ENCODE results near the gene CAPZA1. TPM values are rescaled to one million over a fixed set of nuclear protein-coding genes. Genes with fewer than 3 reads are reported as not detected.
"Not testable (repeated sequence)": the region's sequence is repeated elsewhere in the genome, so short reads cannot be mapped to it uniquely, and the experiment has no call there.

Gene CAPZA1
- polyA plus RNA-seq, 6 donors from 2014 or later: 202 to 291 (median 254) TPM

DNA sequence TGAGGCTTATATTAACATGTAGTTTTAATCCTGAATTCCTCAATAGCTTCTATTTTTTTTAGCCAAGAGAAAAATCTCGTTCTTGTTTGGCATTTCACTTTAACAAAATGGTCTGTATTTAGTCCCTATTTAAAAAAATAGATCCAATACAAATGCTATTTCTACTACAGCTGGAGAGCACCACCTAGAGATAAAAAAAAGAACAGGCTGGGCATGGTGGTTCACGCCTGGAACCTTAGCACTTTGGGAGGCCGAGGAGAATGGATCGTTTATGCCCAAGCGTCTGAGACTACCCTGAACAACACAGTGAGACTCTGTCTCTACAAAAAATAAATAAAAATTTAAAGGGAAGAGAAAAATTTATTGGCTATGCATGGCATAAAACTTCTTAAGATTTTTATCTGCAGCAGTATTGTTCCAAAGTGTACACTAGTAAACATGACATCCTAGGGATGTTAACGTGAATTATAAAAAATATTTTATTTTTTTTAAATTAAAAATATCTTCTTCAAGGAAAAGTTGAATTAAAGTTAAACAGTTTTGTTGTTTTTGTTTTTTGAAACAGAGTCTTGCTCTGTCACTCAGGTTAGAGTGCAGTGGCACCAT is 5.1 kb upstream of the CAPZA1 start:
- ATAC-seq (ENCODE audit: low read depth in 2 of 2): no peak
- Mint-ChIP-seq H3K9me3 (no peaks in the 10 kb centered on the region), H3K4me3 (peak overlapping the region in 2 of 8 donors; percentile 25 to 75), H3K27me3 (no peaks in the 10 kb centered on the region), H3K27ac (peak overlapping the region in 1 of 6 donors; percentile 60), H3K36me3 (peaks cover 0 to 6% of the 10 kb centered on the region in 2 donors), H3K4me1 (peaks cover 12 to 16% (median 13%) of the 10 kb centered on the region in 3 donors)
- DNase-seq: peak; percentile 24

DNA sequence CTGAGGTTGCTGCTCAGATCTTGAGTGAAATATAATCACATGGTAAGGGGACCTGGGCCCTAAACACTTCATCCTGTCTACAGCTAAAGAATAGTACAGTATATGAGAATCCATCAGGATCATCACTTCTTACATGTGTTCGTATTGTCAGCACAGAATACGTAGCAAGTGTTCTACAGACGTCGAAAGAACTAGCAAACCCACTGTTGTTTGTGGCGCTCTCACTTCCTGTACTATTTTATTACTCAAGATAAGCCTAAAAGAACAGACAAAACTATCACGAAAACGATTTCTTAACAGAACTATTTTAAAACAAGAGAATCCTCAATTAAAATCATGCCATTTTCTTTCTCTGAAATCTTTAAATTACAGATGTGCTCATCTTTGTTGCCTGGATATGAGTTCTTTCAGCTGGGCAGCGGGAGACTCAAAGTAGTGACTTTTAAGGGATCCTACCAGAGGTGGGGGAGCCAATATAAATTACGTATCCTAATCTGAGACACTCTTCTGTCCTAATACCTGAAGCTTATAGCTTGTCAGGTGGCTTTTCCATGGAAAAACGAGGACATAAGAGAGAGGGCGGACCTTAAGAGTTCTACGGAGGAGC is 1.4 kb upstream of the CAPZA1 start:
- no peaks in the 10 kb centered on the region for H3K27me3 Mint-ChIP-seq
- ATAC-seq (ENCODE audit: low read depth in 2 of 2) (peak; percentile 16), DNase-seq (peak; percentile 45)
- peak overlapping the region; percentile 95 to 100 (median 99) for H3K4me3 Mint-ChIP-seq
- no peaks in the 10 kb centered on the region for H3K9me3 Mint-ChIP-seq
- H3K4me1 Mint-ChIP-seq: peaks cover 24 to 39% (median 38%) of the 10 kb centered on the region in 3 donors
- H3K27ac Mint-ChIP-seq: peak overlapping the region; percentile 100
- H3K36me3 Mint-ChIP-seq: peaks cover 0 to 7% of the 10 kb centered on the region in 2 donors

DNA sequence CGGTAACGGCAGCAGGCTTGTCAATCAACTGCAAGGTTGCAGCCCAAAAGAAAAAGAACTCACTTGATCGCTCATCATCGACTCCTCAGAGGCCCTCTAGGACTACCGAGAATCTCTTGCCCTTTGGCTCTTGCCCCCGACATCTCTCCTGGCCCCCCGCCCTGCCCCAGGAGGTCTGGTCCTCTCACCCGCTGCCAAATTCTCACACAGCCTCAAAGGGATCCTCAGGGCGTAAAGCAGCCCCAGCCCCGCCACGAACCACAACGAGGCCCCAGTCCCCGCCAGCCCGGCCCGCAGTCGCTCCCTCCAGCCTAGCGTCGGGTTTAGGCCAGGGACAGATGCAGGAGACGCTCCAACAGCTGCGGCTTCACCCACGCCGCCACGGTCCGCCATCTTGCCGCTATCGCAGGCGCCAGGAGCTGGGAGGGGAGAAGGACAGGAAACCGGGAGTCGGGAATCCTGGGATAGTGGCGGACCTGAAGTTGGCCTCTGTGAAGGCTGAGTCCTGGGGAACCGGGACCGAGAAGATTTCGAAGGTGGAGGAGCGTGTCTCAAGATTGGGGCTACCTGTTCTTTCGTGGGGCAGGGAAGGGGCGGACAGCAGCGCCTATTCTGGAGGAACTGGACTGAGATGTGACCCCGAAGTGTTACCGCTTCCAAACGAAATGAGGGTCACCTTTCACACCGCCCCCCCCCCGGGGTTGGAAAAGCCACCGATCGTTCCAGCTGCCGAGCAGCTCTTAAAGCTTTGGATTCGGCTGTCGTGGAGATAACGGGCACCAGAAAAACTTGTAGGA is 713 bp upstream of the CAPZA1 start, which contains the start of gene ST7L:
Gene ST7L, minus strand, starts transcription at position 421 of the 797 bp plus-strand sequence. Its CDS starts 28 bp downstream, at position 393.
- Mint-ChIP-seq H3K4me1 (peaks cover 25 to 45% (median 41%) of the 10 kb centered on the region in 3 donors), H3K27ac (peak within 1 kb of the TSS; percentile 100), H3K27me3 (no peaks in the 10 kb centered on the region), H3K9me3 (no peaks in the 10 kb centered on the region), H3K4me3 (peak within 1 kb of the TSS; percentile 95 to 100 (median 99)), H3K36me3 (peaks cover 0 to 7% of the 10 kb centered on the region in 2 donors)
- DNase-seq: peak; percentile 69
- peak; percentile 42 to 50 for ATAC-seq (ENCODE audit: low read depth in 2 of 2)

DNA sequence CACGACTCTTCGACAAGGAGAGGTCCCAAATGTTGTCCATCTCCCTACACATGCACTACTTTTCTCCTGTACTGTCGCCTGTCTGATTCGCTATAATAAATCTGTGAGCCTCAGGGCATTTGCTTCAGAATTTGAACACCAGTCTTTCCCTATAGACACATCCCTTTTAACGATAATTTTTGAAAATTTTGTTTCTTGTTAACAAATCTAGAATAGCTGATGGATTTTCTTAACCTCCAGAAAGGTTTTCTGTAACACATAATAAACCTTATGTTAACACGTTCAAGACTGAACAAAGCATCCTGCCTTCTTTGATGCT is 704 bp downstream of the CAPZA1 start:
- Mint-ChIP-seq H3K27me3 (no peaks in the 10 kb centered on the region), H3K36me3 (peaks cover 0 to 14% of the 10 kb centered on the region in 2 donors), H3K4me1 (peaks cover 34 to 59% (median 49%) of the 10 kb centered on the region in 3 donors), H3K4me3 (peak overlapping the region; percentile 95 to 100 (median 99)), H3K27ac (peak overlapping the region; percentile 100), H3K9me3 (no peaks in the 10 kb centered on the region)
- ATAC-seq (ENCODE audit: low read depth in 2 of 2) (no peak), DNase-seq (no peak)

DNA sequence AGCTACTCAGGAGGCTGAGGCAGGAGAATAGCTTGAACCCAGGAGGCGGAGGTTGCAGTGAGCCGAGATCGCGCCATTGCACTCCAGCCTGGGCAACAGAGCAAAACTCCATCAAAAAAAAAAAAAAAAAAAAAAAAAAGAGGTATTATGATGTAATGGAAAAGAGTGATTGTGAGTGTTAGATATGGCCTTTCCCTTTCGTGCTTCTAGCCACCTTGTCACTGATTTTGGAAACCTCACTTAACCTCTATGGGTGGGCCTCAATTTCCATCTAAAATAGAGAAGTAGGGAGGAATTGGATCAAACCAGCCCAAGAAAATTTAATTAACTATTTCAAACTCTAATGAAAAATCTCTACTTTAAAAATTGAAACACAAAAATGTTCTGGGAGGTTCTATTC is 4.9 kb downstream of the CAPZA1 start:
- H3K27ac Mint-ChIP-seq: peak overlapping the region in 5 of 6 donors; percentile 15 to 87 (median 83)
- H3K36me3 Mint-ChIP-seq: peaks cover 16 to 20% of the 10 kb centered on the region in 2 donors
- not testable (repeated sequence) for ATAC-seq (ENCODE audit: low read depth in 2 of 2); H3K9me3 Mint-ChIP-seq; DNase-seq; H3K27me3 Mint-ChIP-seq
- peaks cover 49 to 84% (median 65%) of the 10 kb centered on the region in 3 donors for H3K4me1 Mint-ChIP-seq
- peak overlapping the region in 3 of 8 donors; percentile 31 to 71 (median 54) for H3K4me3 Mint-ChIP-seq

DNA sequence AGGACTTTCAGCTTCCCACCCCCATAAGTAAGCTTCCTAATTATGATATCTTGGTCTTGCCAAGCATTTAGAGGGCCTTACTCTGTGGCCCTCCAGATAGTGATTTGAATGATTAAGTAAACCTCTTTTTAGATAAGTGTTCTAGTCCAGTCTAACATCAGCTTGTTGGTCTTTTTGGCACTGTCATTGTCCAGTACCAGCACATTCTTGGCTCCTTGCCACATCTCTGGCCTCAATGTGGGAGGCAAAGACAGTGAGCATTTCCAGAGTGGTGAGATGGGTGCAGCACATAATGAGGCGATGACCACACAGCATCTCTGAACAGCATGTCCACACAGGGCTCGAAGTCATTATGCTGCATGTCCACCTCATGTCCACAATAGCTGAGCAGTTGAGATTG is 6.1 kb downstream of the CAPZA1 start:
- Mint-ChIP-seq H3K4me1 (peaks cover 46 to 87% (median 61%) of the 10 kb centered on the region in 3 donors), H3K27me3 (no peaks in the 10 kb centered on the region), H3K27ac (peak overlapping the region in 5 of 6 donors; percentile 18 to 87 (median 36)), H3K4me3 (peak overlapping the region in 3 of 8 donors; percentile 16 to 77 (median 35)), H3K9me3 (no peaks in the 10 kb centered on the region), H3K36me3 (peaks cover 19 to 23% of the 10 kb centered on the region in 2 donors)
- no peak for DNase-seq
- ATAC-seq (ENCODE audit: low read depth in 2 of 2): no peak

DNA sequence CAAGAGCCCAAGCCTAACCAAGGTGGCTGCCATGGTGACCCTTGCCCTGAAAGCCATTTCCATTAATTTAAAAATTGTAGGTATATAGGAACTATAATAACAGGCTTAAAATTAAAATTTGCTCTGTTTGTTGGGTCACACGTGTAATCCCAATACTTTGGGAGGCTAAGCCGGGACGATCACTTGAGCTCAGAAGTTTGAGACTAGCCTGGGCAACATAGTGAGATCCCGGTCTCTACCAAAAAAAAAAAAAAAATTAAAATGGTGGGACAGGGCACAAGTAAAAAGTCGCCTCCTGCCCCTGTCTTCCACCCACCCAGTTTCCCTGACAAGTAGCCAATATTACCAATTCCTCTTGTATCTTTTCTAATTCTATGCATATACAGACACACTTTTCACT is 6.6 kb downstream of the CAPZA1 start:
- Mint-ChIP-seq H3K36me3 (peaks cover 19 to 23% of the 10 kb centered on the region in 2 donors), H3K27me3 (no peaks in the 10 kb centered on the region), H3K27ac (peak overlapping the region in 3 of 6 donors; percentile 52 to 87 (median 63)), H3K4me3 (peak overlapping the region in 2 of 8 donors; percentile 15 to 18), H3K4me1 (peaks cover 48 to 86% (median 62%) of the 10 kb centered on the region in 3 donors), H3K9me3 (no peaks in the 10 kb centered on the region)
- DNase-seq (no peak), ATAC-seq (ENCODE audit: low read depth in 2 of 2) (no peak)

DNA sequence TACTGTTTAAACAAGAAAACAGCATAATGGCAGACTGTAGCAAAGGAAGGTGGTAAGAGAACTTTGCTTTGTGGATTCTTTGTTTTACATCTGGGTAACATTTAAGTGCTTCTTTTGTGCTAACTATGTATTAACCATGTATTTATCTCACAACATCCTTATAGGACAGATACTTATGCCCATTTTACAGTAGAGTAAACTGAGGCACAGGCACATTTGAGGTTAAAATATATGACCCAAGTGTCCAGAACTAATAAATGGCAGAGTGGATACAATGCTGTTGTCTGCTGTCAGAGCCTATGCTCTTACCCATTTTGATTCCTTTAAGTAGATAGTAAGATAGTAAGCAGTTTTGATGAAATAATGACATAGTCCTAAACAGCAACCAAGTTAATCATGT is 7.3 kb downstream of the CAPZA1 start:
- ATAC-seq (ENCODE audit: low read depth in 2 of 2) (no peak), DNase-seq (no peak)
- H3K4me1 Mint-ChIP-seq: peaks cover 49 to 84% (median 69%) of the 10 kb centered on the region in 3 donors
- no peaks in the 10 kb centered on the region for H3K27me3 Mint-ChIP-seq
- H3K9me3 Mint-ChIP-seq: no peaks in the 10 kb centered on the region
- peak overlapping the region in 4 of 6 donors; percentile 52 to 90 (median 75) for H3K27ac Mint-ChIP-seq
- H3K36me3 Mint-ChIP-seq: peaks cover 19 to 23% of the 10 kb centered on the region in 2 donors
- H3K4me3 Mint-ChIP-seq: peak overlapping the region in 2 of 8 donors; percentile 12 to 18

DNA sequence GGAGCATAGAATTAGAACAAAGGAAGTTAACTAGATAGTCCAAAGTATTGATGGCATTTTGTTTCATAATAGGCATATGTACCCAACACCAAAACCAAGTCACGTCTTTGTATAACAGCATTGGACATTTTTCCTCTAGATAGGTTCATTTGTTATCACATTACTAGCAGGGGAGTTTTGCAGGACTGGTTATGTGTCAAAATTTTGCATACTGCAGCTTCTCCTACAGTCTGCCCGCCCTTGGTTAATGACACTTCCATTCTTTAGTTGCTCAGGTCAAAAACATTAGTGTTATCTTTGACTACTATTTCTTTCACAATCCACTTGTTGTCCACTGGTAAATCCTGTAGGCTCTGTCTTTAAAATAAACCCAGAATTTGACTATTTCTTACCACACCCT is 8.9 kb downstream of the CAPZA1 start:
- no peaks in the 10 kb centered on the region for H3K27me3 Mint-ChIP-seq
- H3K4me3 Mint-ChIP-seq: no peak overlapping the region
- no peak for DNase-seq
- peak in 1 of 2 donors; percentile 41 for ATAC-seq (ENCODE audit: low read depth in 2 of 2)
- H3K36me3 Mint-ChIP-seq: peaks cover 19 to 27% of the 10 kb centered on the region in 2 donors
- H3K27ac Mint-ChIP-seq: peak overlapping the region in 4 of 6 donors; percentile 7 to 78 (median 34)
- H3K9me3 Mint-ChIP-seq: no peaks in the 10 kb centered on the region
- H3K4me1 Mint-ChIP-seq: peaks cover 59 to 85% (median 71%) of the 10 kb centered on the region in 3 donors

DNA sequence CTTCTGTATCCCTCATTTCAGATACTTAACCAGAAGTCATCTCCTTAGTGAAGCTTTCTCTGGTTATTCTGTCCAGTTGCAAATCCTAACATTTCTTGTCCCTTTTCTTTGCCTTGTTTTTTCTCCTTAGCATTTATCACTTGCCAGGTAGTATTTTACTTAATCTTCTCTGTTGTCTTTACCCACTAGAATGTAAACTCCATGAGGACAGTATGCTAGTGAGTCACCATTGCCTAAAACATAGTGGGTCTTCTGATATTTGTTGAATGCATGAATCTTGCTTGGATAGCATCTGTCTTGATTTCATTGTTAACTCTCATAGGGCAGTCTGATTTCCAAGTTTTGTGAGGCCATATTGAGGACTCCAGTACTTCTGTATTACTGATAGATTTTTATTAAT is 9.6 kb downstream of the CAPZA1 start:
- Mint-ChIP-seq H3K36me3 (peaks cover 19 to 32% of the 10 kb centered on the region in 2 donors), H3K27me3 (no peaks in the 10 kb centered on the region), H3K27ac (peak overlapping the region in 4 of 6 donors; percentile 39 to 79 (median 77)), H3K4me3 (peak overlapping the region in 2 of 8 donors; percentile 4 to 5), H3K4me1 (peaks cover 67 to 86% (median 78%) of the 10 kb centered on the region in 3 donors), H3K9me3 (no peaks in the 10 kb centered on the region)
- ATAC-seq (ENCODE audit: low read depth in 2 of 2): no peak
- no peak for DNase-seq

DNA sequence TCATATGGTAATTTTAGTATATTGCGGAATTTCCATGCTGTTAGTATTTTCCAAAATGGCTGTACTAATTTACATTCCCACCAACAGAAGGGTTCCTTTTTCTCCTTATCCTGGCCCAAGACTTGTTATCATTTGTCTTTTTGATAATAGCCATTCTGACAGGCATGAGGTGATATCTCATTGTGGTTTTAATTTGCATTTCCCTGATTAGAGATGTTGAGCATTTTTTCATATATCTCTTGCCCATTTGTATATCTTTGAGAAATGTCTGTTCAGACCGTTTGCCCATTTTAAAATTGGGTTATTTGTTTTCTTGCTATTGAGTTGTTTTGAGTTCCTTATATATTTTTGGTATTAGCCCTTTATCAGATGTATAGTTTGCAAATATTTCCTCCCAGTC is 14.0 kb downstream of the CAPZA1 start:
- no peak for DNase-seq
- Mint-ChIP-seq H3K27ac (peak overlapping the region in 4 of 6 donors; percentile 16 to 75 (median 54)), H3K27me3 (no peaks in the 10 kb centered on the region), H3K4me1 (peaks cover 63 to 78% (median 70%) of the 10 kb centered on the region in 3 donors), H3K4me3 (peak overlapping the region in 4 of 8 donors; percentile 3 to 34 (median 12)), H3K9me3 (no peaks in the 10 kb centered on the region), H3K36me3 (peaks cover 19 to 25% of the 10 kb centered on the region in 2 donors)
- ATAC-seq (ENCODE audit: low read depth in 2 of 2): no peak

DNA sequence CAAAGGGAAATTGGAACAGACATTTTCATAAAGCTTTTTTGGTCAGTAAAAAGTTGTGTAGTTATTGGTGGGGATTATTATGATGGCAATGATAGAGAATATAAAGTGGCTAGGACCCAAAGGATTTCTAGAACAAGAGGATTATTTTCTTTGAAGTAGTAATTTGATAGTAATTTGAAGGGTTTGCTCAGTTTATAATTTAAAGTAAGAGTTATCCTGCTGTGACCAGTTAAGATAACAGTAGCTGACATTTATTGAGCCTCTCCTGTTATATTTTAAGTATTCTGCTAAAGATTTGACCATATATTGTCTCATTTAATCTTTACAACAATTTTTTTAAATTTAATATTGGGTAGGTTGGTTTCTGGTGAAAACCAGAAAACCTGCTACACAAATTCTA is 14.7 kb downstream of the CAPZA1 start:
- DNase-seq: no peak

DNA sequence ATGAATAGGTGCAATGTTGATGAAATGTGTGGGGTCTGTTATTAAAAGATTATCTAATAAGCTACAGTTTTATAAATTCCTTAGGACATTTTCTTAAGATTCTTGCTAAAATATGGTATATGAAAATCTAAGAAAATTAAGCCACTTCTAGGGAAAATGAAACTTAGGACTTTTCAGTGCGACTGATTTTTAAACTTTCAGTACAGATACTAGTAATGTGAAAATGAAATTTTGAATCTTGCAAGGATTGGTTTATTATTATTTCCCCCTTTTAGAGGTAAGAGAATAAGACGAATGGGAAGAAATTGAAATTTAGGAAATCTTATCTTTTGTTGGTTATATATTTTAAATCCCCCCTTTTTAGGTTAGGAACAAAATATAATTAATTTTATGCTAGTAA is 16.4 kb downstream of the CAPZA1 start:
- H3K27ac Mint-ChIP-seq: peak overlapping the region in 4 of 6 donors; percentile 4 to 82 (median 74)
- no peaks in the 10 kb centered on the region for H3K9me3 Mint-ChIP-seq
- no peak for ATAC-seq (ENCODE audit: low read depth in 2 of 2)
- H3K4me1 Mint-ChIP-seq: peaks cover 46 to 61% (median 52%) of the 10 kb centered on the region in 3 donors
- DNase-seq: no peak
- peaks cover 9 to 16% of the 10 kb centered on the region in 2 donors for H3K36me3 Mint-ChIP-seq
- H3K4me3 Mint-ChIP-seq: peak overlapping the region in 6 of 8 donors; percentile 15 to 74 (median 33)
- no peaks in the 10 kb centered on the region for H3K27me3 Mint-ChIP-seq

More for the DNA sequence above, 14.7 kb downstream of the CAPZA1 start:
- ATAC-seq (ENCODE audit: low read depth in 2 of 2): no peak
- Mint-ChIP-seq H3K36me3 (peaks cover 13 to 21% of the 10 kb centered on the region in 2 donors), H3K27ac (peak overlapping the region in 3 of 6 donors; percentile 60 to 78 (median 77)), H3K4me1 (peaks cover 56 to 73% (median 62%) of the 10 kb centered on the region in 3 donors), H3K27me3 (no peaks in the 10 kb centered on the region), H3K9me3 (no peaks in the 10 kb centered on the region), H3K4me3 (peak overlapping the region in 1 of 8 donors; percentile 34)

All from naive B cell (primary cell).